Measurements from ENCODE around the gene MAST4.

The MAST4 gene

GRCh38 chr5:67188274-67189078 is 592.3 kb downstream of the MAST4 start:
- no peak overlapping the region for H3K4me3 ChIP-seq (ENCODE audit: low read depth, low read length)
- TF ChIP-seq, protein P1, sequence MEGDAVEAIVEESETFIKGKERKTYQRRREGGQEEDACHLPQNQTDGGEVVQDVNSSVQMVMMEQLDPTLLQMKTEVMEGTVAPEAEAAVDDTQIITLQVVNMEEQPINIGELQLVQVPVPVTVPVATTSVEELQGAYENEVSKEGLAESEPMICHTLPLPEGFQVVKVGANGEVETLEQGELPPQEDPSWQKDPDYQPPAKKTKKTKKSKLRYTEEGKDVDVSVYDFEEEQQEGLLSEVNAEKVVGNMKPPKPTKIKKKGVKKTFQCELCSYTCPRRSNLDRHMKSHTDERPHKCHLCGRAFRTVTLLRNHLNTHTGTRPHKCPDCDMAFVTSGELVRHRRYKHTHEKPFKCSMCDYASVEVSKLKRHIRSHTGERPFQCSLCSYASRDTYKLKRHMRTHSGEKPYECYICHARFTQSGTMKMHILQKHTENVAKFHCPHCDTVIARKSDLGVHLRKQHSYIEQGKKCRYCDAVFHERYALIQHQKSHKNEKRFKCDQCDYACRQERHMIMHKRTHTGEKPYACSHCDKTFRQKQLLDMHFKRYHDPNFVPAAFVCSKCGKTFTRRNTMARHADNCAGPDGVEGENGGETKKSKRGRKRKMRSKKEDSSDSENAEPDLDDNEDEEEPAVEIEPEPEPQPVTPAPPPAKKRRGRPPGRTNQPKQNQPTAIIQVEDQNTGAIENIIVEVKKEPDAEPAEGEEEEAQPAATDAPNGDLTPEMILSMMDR (IDR thresholded peaks at IDR 0.05; ENCODE audit: insufficient read depth, low read depth, low read length, missing control alignments), result no peak
- DNase-seq (ENCODE audit: low read depth), result no peak

DNA sequence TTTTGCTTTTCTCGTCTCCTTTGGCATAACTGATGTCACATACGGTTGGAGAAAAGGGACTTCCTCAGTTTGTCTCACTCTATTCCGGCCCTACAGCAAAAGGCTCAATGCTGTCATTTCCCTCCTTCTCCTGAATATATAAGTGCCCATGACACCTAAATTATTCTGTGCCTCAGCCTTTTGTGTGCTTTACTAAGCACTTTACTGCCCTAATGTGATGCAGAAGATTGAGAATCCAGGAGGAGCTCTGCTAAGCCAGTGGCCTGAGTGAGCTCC is 592.8 kb downstream of the MAST4 start:
- TF ChIP-seq, protein P1 (IDR thresholded peaks at IDR 0.05; ENCODE audit: insufficient read depth, low read depth, low read length, missing control alignments), result no peak
- no peak overlapping the region for H3K4me3 ChIP-seq (ENCODE audit: low read depth, low read length)
- no peak for DNase-seq (ENCODE audit: low read depth)

GRCh38 chr5:67189931-67190330 is 593.7 kb downstream of the MAST4 start:
- TF ChIP-seq, protein P1 (IDR thresholded peaks at IDR 0.05; ENCODE audit: insufficient read depth, low read depth, low read length, missing control alignments), result no peak
- no peak for DNase-seq (ENCODE audit: low read depth)

DNA sequence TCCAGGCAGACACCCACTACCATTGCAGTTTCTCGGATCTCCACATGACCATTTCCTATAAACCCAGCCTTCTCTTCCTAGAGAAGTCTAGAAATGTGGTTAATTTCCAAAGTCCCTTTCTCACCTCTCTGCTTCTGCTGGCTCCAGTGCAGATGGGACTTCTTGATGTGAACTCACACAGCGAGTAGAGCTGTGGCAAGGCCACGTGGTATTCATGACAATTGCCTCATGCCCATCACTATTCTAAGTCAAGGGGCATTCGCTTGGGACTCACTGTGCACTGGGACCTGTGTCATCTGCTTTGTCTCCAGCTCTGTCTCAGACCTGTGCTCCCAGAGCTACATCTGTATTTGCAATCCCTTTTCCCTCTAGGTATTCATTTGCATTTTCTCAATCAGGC is 594.2 kb downstream of the MAST4 start:
- TF ChIP-seq, protein P1 (IDR thresholded peaks at IDR 0.05; ENCODE audit: insufficient read depth, low read depth, low read length, missing control alignments), result no peak
- DNase-seq (ENCODE audit: low read depth), result no peak
- H3K4me3 ChIP-seq (ENCODE audit: low read depth, low read length), result no peak overlapping the region

More at GRCh38 chr5:67189931-67190330, 593.7 kb downstream of the MAST4 start:
- no peak overlapping the region for H3K4me3 ChIP-seq (ENCODE audit: low read depth, low read length)

- no peak for DNase-seq (ENCODE audit: low read depth)
- TF ChIP-seq, protein P1 (IDR thresholded peaks at IDR 0.05; ENCODE audit: insufficient read depth, low read depth, low read length, missing control alignments), result no peak
- no peak overlapping the region for H3K4me3 ChIP-seq (ENCODE audit: low read depth, low read length)
Measured at GRCh38 chr5:67190861-67191260, 594.7 kb downstream of the MAST4 start.

GRCh38 chr5:67192719-67193438 is 596.7 kb downstream of the MAST4 start:
- no peak overlapping the region for H3K4me3 ChIP-seq (ENCODE audit: low read depth, low read length)
- TF ChIP-seq, protein P1 (IDR thresholded peaks at IDR 0.05; ENCODE audit: insufficient read depth, low read depth, low read length, missing control alignments), result no peak
- DNase-seq (ENCODE audit: low read depth), result no peak

All from GM12865 (cell line).